SHP77 (cell line): Measurements from ENCODE around the gene FIZ1.
A peak's percentile ranks its signal among the peaks of the same experiment; 100 is the strongest.
"Not testable (repeated sequence)": the region's sequence is repeated elsewhere in the genome, so short reads cannot be mapped to it uniquely, and the experiment has no call there.

ENCODE experiments used
- DNase-seq, 2 experiments: peaks; one replicate each; lab custom pipeline; 2025; lab: John Stamatoyannopoulos, UW

FIZ1 gene

GRCh38 chr19:55576746-55577145, 22.6 kb downstream of the FIZ1 start:
- DNase-seq = no peak

GRCh38 chr19:55573929-55574328, 25.4 kb downstream of the FIZ1 start:
- DNase-seq = not testable (repeated sequence)

DNA sequence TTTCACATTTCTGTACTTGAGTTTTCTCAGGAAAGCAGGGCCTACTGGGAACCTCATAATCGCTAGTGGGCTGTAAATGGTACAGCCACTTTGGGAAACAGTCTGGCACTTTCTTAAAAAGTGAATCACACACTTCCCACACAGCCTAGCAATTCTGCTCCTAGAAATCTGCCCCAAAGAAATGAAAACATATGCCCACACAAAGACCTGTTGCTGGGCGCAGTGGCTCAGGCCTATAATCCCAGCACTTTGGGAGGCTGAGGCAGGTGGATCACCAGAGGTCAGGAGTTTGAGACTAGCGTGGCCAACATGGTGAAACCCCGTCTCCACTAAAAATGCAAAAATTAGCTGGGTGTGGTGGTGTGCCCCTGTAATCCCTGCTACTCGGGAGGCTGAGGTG, 29.8 kb downstream of the FIZ1 start:
- DNase-seq = not testable (repeated sequence)

DNA sequence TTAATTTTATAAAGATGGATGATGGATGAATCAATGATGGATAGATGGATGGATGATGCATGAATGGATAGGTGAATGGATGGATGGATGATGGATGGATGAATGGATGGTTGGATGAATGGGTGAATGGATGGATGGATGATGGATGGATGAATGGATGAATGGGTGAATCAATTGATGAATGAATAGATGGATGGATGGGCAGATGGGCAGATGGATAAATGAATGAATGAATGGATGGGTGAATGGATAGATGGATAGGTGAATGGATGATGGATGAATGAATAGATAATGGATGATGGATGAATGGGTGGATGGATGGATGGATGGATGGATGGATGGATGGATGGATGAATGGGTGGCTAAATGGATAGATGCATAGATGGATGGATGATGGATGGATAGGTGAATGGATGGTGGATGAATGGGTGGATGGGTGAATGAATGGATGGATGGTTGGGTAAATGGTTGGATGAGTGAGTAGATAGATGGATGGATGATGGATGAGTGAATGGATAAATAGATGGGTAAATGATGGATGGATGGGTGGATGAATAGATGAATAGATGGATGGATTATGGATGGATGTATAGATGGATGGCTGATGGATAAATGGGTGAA, 31.5 kb downstream of the FIZ1 start:
- DNase-seq = no peak

DNA sequence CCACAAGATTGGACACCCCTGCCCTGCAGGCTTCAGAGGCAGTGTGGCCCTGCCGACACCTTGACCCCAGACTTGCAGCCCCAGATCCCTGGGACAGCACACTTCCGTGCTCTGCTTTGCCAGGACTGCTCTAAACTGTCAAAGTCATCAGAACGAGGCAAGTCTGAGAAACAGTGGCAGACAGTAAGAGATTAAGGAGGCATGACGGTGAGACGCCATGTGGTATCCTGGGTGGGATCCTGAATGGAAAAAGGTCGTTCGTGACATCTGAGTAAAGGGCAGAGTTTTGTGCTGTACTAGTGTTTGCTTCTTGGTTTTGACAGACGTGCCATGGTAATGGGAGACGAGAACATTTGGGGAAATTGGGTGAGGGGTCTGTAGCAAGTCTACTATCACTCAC, 32.5 kb downstream of the FIZ1 start:
- no peak for DNase-seq

- peak in 1 of 2 experiments; percentile 25 for DNase-seq
Measured at GRCh38 chr19:55563261-55563690, 36.0 kb downstream of the FIZ1 start.

DNA sequence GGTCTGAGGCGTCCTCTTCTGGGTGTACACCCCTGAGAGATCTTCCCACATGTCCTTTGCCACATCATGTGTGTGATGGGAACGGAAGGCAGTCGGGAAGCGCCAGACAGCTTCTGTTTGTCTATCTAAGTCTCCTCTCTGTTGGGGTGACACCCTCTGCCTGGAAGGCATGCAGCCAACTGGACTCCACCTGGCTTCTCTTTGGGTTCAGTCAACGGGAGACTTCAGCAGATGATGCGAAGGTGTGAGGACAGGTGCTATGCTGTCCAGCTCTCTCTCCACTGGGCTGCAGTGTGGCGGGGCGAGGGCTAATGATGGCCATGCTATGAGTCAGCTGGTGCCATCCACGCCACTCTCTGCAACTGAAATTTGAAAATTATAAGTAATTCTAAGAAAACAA, 39.6 kb downstream of the FIZ1 start:
- DNase-seq = peak; percentile 13 to 40

DNA sequence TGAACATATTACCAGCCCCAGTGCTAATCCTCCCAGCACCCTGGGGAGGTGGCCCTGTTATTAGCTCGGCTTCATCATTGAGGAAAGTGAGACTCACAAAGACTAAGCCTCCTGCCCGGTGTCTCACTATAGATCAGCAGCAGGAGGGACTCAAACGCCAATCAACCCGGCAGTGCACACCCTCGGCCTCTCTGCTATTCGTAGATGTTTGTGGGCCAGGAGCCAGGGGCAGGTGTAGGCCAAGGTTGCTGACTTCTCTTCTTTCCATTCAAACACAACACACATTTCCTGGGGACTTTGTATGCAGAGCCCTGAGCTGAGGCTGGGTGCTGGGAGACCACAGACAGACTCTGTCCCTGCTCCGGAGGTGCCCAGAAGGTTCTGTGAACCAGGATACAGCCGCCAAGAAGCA, 44.6 kb downstream of the FIZ1 start:
- DNase-seq = peak in 1 of 2 experiments; percentile 44

GRCh38 chr19:55554302-55554701, 45.0 kb downstream of the FIZ1 start:
- no peak for DNase-seq

DNA sequence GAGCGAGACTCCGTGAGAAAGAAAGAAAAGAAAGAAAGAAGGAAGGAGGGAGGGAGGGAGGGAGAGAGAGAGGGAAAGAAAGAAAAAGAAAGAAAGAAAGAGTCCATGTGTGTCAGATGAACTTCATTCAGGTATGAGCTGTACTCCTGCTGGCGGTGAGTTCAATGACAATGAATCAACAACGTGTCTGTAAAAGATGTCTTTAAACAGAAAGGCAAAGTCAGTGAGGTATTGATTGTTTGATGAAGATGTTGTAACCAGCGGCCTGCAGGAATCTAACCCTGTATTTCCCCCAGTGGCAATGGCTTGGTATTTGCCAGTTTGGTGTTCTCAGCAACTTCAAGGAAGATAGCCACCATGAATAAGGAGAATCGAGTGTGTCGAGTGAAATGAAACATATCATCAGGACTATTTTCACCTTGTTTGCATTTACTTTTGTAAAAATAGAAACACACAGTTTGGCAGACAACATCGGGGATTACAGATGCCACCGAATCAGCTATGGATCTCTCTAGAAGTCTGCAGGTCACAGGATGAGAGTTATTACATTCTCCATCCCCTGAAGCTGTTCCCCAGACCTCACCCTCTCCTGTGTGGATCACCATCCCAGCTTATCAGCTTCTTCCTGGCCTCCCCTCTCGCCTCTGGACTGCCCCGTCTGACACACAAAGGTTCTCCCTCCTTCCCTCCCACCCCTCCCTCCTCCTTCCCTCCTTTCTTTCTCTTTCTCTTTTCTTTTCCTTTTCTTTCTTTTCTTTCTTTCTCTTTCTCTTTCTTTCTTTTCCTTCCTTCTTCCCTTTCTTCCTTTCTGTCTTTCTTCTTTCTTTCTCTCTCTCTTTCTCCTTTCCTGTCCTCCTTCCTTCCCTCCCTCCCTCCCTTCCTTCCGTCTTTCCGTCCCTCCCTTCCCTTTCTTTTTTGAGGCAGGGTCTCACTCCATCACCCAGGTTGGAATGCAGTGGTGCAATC, 45.8 kb downstream of the FIZ1 start:
- no peak for DNase-seq

DNA sequence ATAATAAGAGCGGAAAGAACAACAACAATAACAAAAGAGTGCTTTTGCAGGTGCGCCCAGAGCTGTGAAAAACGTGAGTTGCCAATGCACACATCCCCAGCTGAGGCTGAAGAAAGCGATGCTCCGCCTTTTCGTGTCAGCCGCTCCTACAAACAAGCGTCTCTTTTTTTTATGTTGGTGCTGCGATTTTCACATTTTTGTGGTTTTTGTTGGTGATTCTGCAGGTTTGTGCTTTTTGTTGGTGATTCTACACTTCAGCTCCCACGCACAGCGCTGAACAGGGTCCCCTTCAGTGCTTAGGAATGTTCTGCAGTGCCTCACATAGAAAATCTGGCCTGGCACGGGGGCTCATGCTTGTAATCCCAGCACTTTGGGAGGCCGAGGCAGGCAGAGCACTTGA, 46.7 kb downstream of the FIZ1 start:
- DNase-seq = no peak

- no peak for DNase-seq
Measured at GRCh38 chr19:55552206-55552605, 47.1 kb downstream of the FIZ1 start.

DNA sequence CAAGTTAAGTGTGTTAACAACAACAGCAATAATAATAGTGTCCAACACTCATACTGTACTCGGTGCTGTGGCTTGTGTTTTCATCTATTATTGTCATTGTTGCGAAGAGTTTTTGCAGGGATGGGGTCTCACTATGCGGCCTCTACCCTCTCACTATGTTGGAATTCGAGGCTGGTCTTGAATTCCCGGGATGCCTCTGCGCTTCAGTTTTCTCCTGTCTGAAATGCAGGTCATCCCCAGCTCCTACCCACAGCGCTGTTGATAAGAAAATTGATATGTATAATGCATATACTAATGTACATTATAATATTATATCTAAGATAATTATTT, 49.0 kb downstream of the FIZ1 start:
- DNase-seq = no peak

DNA sequence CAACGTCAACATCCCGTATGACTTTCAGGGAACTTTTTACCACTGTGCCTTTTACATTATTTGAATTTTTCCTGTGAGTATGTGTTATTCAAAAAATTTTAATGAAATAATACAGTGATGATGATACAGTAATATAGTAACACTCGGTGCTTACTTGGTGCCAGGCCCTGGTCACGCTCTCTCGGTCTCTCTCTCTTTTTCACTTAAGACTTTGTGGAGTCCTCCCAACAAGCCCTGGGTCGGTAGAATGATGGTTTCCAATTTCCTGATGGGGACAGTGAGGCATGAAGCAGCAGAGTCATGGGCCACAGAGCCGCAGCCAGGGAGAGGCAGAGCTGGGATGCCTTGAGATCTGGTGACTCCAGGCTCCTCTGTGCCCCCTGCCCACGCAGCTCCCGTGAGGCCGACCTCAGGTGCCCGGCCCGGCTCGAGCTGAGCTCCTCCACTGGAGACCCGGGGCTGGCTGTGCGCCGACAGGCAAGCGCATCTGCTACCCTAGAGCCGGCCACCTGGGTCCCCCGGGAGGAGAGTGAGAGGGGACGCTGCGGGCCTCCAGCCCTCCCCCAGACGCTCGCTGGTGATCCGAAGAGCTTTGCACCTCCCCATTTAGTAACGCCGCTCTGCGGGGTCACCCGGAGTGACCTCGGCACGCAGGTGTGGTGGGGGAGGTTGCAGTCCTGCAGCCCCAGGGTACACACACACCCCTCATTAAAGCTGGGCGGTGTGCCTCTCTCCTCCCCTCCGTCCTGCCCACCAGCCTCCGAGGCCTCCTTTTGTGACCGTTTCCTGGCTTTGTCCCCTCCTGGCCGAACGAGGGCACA, 49.6 kb downstream of the FIZ1 start:
- DNase-seq = peak; percentile 11 to 39

DNA sequence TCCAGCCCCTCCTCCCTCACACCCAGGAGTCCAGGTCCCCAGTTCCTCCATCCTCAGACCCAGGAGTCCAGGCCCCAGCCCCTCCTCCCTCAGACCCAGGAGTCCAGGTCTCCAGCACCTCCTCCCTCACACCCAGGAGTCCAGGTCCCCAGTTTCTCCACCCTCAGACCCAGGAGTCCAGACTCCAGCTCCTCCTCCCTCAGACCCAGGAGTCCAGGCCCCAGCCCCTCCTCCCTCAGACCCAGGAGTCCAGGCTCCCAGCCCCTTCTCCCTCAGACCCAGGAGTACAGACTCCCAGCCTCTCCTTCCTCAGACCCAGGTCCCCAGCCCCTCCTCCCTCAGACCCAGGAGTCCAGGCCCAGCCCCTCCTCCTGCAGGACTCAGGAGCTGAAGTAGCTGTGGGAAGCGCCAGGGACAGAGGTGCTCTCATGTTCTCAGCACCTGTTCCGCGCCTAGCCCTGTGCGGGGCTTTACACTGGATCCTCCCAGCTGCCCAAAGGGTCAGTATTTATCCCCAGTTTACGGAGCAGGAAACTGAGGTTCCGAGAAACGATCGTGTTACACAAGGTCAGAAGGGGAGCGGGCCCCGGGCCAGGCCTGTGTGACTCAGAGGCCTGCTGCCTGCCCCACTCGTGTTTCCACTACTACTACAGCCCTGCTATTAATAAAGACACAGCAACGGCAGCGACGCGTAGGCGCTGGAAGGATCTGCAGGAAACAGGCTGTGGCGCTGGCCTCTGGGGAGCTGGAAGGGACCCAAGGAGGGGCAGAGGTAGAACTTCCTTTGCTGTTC, 52.3 kb downstream of the FIZ1 start:
- peak in 1 of 2 experiments; percentile 16 for DNase-seq

GRCh38 chr19:55546011-55546410, 53.3 kb downstream of the FIZ1 start:
- no peak for DNase-seq

DNA sequence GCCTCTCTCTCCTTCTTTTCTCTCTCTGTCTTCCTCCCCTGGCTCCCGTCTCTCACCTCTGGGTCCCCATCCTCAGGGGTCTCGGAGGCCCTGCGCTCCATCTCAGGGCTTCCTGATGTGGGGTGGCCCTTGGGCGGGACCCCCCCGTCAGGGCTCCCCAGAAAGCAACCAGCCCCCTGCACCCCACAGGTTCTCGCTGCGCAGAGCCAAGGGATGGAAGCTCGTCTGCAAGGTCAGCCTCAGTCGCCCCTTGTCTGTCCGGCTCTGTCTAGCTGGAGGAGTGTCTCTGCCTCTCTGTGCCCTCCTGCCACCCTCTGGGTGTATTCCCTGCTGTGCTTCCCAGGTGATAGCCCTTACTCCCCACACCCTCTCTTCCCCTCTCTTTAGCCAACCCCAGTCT, 53.9 kb downstream of the FIZ1 start, which contains the start of gene SBK3:
SBK3 (minus strand) TSS at position 101 of the 400 bp plus-strand sequence; CDS start at position 101, 0 bp downstream.
- DNase-seq = no peak

GRCh38 chr19:55544776-55545439, 54.4 kb downstream of the FIZ1 start:
- no peak for DNase-seq

- DNase-seq = no peak
Measured at GRCh38 chr19:55544014-55544413, 55.3 kb downstream of the FIZ1 start.

GRCh38 chr19:55543567-55543966, 55.8 kb downstream of the FIZ1 start:
- DNase-seq = no peak

DNA sequence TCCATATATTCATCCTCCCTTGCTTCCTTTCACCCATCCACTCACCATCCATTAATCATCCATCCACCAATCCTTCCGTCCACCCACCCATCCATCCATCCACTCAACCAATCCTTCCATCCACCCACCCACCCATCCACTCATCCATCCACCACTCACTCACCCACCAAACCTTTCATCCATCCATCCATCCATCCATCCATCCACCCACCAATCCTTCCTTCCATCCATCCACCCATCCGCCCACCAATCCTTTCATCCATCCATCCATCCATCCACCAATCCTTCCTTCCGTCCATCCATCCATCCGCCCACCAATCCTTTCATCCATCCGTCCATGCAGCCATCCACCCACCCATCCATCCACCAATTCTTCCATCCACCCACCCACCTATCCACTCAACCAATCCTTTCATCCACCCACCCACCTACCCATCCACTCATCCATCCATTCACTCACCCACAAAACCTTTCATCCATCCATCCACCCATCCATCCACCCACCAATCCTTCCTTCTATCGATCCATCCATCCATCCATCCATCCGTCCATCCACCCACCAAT, 56.9 kb downstream of the FIZ1 start:
- no peak for DNase-seq
